Activated CD4-positive, alpha-beta T cell treated with anti-CD3 and anti-CD28 coated beads, Interleukin-2, amount 50 U/mL, for 48 hours (primary cell): Measurements from ENCODE around the gene ATP6V1B1.

Source experiments
- DNase-seq, 2 experiments: peaks; one replicate each; pipeline ENCODE4 v3.0.0-alpha.2; 2020

Gene ATP6V1B1

DNA sequence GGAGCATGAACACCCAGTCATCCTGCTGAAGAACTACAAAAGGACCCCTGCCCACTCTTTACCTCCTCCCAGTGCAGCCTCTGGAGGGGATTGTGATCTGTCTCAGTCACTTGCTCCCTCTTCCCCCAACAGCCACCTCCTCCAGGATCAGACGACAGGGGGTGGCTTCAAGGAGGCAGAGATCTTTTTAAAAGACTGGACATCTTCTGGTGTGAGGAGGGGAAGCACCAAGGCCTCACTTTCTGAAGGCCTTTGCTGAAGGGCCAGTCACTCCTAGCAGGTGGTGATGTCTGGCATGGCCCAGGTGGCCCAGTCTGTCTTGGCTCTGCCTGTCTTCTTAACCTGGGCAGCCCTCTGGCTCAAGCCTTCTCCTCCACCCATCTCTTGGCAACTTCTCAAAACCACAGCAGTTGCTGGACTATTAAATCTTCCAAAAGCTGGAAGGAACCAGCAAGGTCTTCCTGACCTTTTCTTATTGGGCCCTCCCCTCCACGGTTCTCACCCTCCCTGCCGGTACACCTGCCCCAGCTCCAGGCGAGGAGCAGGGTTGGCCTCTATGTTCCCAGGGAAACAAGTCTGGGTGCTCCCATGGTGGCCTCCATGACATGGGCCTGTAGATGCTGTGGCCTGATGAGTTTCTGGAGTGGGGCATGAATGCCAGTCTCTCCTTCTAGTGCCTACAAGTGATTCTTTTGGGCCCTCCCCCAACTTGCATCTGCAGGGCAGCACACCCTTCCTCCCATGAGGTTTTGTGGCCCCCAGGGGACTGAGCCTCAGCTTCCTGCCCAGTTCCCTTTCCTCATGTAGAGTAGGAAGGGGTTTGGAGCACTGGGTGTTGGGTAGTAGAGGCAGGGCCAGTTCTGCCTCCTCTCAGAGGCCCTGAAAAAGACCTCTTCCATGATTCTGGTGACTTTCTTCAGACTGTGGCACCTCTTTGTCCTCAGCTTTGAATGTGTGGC lies 5.0 kb upstream of the ATP6V1B1 start:
- no peak for DNase-seq

DNA sequence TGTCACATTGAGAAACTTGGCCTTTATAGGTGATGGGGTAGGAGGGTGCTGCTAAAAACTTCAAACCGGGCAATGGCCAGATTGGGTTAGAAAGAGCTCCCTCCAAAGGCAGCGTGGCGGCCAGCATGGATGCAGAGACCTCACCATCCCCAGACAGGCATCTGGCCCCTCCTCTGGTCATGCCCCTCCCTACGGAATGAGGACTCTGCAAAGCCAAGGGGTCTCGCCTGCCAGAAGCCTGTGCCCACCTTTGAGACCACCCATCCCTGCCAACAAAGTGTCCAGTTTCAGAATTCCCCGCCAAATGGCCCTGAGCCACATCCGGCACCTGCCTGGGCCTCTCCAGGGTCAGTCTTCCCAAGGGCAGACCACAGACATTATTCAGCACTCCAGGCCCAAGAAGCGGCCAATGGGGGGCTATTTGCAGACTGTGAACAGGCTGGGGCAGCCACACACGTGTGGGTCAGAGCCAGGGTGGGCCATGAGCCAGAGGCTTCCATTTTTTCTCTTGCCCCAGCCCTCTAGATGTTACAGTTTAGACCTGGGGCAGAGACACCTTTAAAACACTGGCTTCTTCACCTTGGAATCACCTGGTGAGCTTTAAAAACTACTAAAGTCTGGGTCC lies 4.2 kb upstream of the ATP6V1B1 start:
- DNase-seq, result no peak

- no peak for DNase-seq
These were observed 3.0 kb upstream of the ATP6V1B1 start for GRCh38 chr2:70932631-70933230.

- no peak for DNase-seq
These were observed 719 bp upstream of the ATP6V1B1 start for GRCh38 chr2:70934981-70935380.

GRCh38 chr2:70936165-70936978 lies 672 bp downstream of the ATP6V1B1 start:
- DNase-seq, result no peak

DNA sequence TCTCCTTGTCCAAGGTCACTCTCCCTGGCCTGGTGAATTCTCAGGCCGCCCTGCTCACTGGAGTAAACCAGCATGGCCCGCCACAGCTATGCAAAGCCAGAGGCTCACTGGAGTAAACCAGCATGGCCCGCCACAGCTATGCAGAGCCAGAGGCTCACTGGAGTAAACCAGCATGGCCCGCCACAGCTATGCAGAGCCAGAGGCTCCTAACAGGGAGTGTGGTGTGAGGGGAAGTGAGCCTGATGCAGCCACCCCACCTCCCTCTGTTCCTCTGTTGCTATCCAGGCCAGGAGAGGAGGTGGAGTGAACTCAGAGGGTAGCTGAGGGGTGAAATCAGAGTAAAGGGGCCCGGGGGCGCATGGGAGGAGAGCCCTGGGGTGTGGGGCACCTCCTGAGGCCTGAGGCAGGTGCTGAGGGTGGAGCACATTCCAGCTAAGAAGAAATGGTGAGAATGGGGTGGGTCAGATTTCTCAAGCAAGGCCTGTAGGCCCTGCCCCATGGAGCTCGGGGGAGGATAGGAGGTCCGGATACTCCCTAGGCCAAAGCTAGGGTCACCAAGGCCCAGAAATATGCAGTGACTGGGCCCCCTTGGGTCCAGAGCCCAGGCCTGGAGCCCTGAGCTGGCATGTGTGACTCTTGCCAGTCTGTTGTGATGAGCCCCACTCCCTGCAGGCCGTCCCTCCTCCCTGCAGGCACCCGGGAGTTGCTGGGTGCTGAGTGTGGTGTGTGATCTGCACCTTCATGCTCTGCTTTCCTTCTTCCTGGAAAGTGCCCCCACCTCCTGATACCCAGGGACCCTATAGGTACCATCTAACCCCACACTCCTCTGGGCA lies 1.5 kb downstream of the ATP6V1B1 start:
- no peak for DNase-seq

DNA sequence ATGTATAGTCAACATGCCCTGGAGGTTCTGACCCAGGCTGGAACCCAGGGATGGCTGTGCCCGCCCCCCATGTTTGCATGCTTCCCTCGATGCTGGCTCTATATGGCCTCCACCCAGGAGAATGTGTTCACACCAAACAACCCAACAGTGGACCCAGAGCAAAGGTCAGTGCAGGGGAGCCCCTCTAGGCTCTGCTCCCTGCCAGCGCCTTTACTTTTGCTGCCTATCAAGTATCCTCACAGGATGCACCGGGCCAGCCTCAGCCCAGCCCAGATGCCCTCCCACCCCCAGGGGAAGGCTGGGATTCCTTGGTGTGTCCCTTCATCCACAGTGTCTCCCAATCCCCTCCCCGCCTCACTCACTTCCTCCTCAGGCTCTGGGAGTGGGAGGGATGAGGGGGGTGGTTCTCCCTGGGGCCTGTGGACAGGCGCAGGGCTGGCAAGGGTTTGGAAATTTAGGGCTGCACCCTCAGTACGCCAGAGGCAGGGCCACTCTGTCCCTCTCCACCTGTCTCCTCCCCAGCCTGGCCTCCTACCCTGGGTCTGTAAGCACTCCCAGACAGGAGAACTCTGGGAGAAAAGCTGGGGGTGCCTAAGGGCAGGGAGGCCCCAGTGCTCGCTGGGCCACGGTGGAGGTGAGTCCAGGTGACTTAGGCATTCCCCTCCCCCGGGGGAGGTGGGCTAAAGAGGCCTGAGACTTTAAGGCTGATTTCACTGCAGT lies 2.3 kb downstream of the ATP6V1B1 start:
- no peak for DNase-seq

- DNase-seq, result no peak
These were observed 2.9 kb downstream of the ATP6V1B1 start for GRCh38 chr2:70938586-70938950.

- no peak for DNase-seq
These were observed 3.5 kb downstream of the ATP6V1B1 start for GRCh38 chr2:70939001-70939838.

DNA sequence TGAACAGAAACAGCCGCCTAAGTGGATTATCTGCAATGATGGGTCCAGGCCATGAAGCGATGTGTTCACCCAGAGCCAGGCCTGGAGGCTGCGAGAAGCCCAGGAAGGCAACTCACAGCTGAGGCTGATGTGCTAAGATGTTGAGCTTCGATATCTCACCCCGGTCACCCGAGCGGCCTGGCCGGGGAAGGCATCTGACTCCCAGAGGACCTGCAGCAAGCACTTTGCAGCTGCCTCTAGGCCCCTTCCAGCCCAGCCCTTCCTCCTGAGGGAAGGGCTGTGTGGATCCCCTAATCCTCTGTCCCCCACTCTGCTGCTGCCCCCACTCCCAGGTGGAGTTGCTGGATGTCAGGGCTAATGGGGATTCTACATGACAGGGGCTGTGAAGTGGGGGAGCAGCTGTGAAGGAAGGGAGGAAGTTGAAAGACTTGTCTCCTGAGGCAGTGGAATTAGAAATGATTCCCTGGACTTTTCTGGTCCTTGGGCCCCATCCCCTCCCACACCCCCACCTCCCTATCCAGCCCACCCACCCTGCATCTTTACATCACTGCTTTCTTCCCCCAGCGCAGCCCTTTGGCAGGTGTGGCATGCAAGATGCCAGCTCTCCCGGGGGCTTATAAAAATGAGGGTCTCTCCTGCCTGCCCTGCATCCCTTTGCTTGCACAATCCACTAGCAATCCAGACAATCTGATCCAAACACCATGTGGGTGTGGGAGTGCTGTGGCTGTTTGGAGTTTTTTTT lies 4.3 kb downstream of the ATP6V1B1 start:
- DNase-seq, result no peak

GRCh38 chr2:70941186-70941585 lies 5.5 kb downstream of the ATP6V1B1 start:
- DNase-seq, result no peak

DNA sequence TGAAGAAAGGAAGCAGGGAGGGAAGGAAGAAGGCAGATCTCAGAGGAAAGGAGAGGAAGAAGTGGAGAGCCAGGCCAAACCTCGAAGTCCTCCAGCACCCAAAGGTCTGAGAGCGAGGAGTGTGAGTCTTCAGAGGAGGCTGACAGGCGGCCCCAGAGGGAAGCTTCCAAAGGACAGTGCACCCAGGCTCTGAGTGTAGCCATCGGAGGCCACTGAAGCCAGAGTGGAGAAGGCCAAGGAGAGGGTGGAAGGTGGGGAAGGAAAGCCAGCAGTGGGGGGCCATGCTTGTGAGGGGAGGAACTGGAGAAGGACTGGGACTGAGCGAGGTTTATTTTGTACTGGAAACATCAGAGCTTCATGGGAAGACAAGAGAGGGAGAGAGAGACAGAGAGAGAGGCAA lies 6.0 kb downstream of the ATP6V1B1 start:
- no peak for DNase-seq

GRCh38 chr2:70942396-70943204 lies 6.9 kb downstream of the ATP6V1B1 start:
- no peak for DNase-seq

DNA sequence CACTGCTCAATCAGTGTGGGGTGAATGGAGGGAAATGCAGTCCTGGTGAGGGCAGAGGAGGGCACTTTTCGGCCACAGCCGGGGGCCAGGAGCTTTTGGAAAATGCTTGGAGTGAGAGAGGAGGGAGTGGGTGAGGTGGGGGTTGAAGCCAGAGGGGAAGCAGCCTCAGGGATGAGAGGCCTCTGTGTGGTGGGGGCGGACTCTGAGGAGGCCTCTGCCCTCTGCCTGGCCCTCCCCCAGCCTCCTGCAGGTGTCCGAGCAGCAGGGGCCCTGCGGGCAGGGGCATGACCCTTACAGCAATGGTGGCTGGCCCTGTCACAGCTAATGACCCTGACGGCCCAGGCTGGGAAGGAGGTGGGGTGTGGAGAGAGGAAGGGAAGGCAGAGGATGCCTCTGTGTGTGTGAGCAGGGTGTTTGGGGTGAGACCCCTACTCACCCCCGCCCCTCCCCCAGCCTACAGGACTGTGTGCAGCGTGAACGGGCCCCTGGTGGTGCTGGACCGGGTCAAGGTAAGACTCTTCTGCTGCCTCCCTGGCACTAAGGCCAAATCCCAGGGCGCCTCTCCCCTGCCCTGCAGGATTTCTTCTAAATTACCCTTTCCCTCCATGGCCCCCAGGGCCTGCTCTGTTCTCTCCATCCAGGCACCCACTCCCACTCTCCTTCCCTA lies 7.6 kb downstream of the ATP6V1B1 start:
- DNase-seq, result no peak

DNA sequence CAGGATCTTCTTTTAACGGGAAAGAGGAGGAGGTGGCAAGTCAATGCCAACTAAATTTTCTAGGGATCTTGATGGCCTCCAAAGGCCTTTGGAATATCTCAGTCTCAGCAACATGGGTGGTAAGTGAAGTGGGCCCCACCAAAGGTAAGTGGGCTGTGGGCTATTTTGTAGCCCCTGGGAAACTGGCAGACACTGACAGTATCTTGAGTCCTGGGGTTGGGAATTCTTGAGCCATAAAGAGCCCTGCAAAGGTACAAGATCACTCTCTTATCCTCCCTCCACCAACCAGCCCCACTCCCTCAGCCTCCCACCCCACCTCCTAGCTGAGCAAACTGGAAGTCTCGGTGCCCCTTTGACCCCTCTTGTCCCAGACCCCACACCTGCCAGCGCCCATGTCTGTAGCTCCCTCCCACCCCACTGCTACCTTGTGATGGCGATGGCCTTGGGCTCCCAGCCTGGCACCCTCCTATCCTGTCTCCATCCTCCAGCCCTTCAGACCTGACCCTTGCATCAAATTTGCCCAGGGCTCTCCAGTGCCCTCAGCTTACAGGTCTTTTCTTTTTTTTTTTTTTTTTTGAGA lies 8.5 kb downstream of the ATP6V1B1 start:
- no peak for DNase-seq

- peak; percentile 54 to 68 for DNase-seq
These were observed 11.2 kb downstream of the ATP6V1B1 start for GRCh38 chr2:70946832-70947442.

- DNase-seq, result no peak
These were observed 12.0 kb downstream of the ATP6V1B1 start for GRCh38 chr2:70947556-70948184.
